B cell (primary cell): ENCODE data around the gene MTRF1. TPM values are rescaled to one million over a fixed set of nuclear protein-coding genes. Genes with fewer than 3 reads are reported as not detected.

ENCODE experiments used
- ATAC-seq: fragments of 200-7000 bp; cut with Tn5 transposase; one replicate; pipeline ENCODE4 v1.10.0; 2021; ENCODE audit warnings: low read depth, mild to moderate bottlenecking, moderate number of reproducible peaks, moderate library complexity
- CTCF ChIA-PET: fragments of 350-600 bp; sonication (Branson Sonifier 250); formaldehyde crosslinking; loops from one replicate; lab custom pipeline; 2021; ENCODE audit warnings: antibody characterized with exemption, inconsistent platforms; lab: Charles Lee
- POLR2A ChIA-PET: fragments of 350-600 bp; sonication (Branson Sonifier 250); formaldehyde crosslinking; loops from one replicate; lab custom pipeline; 2021; ENCODE audit warnings: antibody characterized with exemption; lab: Charles Lee
- DNase-seq: peaks from one replicate; pipeline ENCODE4 v3.0.0; 2013
- H2AFZ ChIP-seq: 2 replicates; pipeline ENCODE4 v1.6.1; 2012; ENCODE audit warnings: mild to moderate bottlenecking, low read depth, low read length; ENCODE audit not compliant: insufficient read depth, poor library complexity, severe bottlenecking
- H3K27ac ChIP-seq, 2 donors: 1 replicate in 1 of 2; 2 replicates in 1 of 2; pipeline ENCODE4 v1.5.1; 2012 to 2013; ENCODE audit warnings: low read length in 2 of 2, mild to moderate bottlenecking in 2 of 2, moderate library complexity in 1 of 2
- H3K27me3 ChIP-seq, 4 experiments: fragments of 200-600 bp in 1 of 4; sonication (generic) in 1 of 4; replicated peaks in 1 of 4; 1 replicate in 2 of 4; 2 replicates in 2 of 4; pipeline versions ENCODE4 v1.6.1 to v1.7.0; 2013 to 2016; ENCODE audit warnings: low read length in 3 of 4, mild to moderate bottlenecking in 2 of 4, mixed read lengths in 1 of 4, moderate library complexity in 1 of 4; ENCODE audit not compliant: insufficient read depth in 4 of 4, control insufficient read depth in 3 of 4; ENCODE audit errors: control extremely low read depth in 1 of 4
- H3K36me3 ChIP-seq, 2 experiments: replicated peaks in 1 of 2; 1 replicate in 1 of 2; 2 replicates in 1 of 2; pipeline versions ENCODE4 v1.6.1 to v1.7.1; 2013; ENCODE audit warnings: low read length in 1 of 2; ENCODE audit not compliant: insufficient read depth in 2 of 2, control insufficient read depth in 1 of 2; ENCODE audit errors: control extremely low read depth in 1 of 2, extremely low read depth in 1 of 2
- H3K4me1 ChIP-seq, 2 donors: fragments of 200-600 bp in 1 of 2; sonication (generic) in 1 of 2; 1 replicate in 1 of 2; 2 replicates in 1 of 2; pipeline versions ENCODE4 v1.5.1 to v1.6.1; 2013 to 2017; ENCODE audit warnings: low read length in 2 of 2; ENCODE audit not compliant: control insufficient read depth in 2 of 2, insufficient read depth in 2 of 2
- H3K4me2 ChIP-seq: replicated peaks from 2 replicates; pipeline ENCODE3; 2012; ENCODE audit warnings: mild to moderate bottlenecking, low read depth, low read length; ENCODE audit not compliant: poor library complexity, severe bottlenecking
- H3K4me3 ChIP-seq, 5 experiments: fragments of 200-600 bp in 1 of 5; sonication (generic) in 1 of 5; 1 replicate in 3 of 5; 2 replicates in 2 of 5; pipeline versions ENCODE4 v1.5.1 to v1.7.0; 2011 to 2016; ENCODE audit warnings: low read length in 4 of 5, mild to moderate bottlenecking in 4 of 5, low read depth in 2 of 5, control low read depth in 1 of 5, moderate library complexity in 1 of 5; ENCODE audit not compliant: insufficient read depth in 1 of 5; ENCODE audit errors: control extremely low read depth in 1 of 5, extremely low read depth in 1 of 5
- H3K79me2 ChIP-seq: fragments of 200-600 bp; sonication (generic); one replicate; pipeline ENCODE4 v1.6.0; 2016; ENCODE audit warnings: low read length; ENCODE audit not compliant: control insufficient read depth, insufficient read depth
- H3K9ac ChIP-seq: fragments of 200-600 bp; sonication (generic); 2 replicates; pipeline ENCODE4 v1.6.1; 2017; ENCODE audit warnings: mild to moderate bottlenecking, low read length, moderate library complexity
- H3K9me3 ChIP-seq, 3 donors: one replicate each; pipeline versions ENCODE4 v1.6.1 to v1.7.1; 2013; ENCODE audit warnings: low read length in 2 of 3; ENCODE audit not compliant: control insufficient read depth in 2 of 3, insufficient read depth in 1 of 3; ENCODE audit errors: control extremely low read depth in 1 of 3
- H4K20me1 ChIP-seq: 2 replicates; pipeline ENCODE4 v1.6.0; 2012; ENCODE audit warnings: mild to moderate bottlenecking, low read length; ENCODE audit not compliant: insufficient read depth, control insufficient read depth, poor library complexity, severe bottlenecking
- H3K27ac Mint-ChIP-seq: one replicate; pipeline ENCODE4 v1.8.0; 2021; ENCODE audit warnings: mixed read lengths
- H3K27me3 Mint-ChIP-seq: one replicate; pipeline ENCODE4 v1.8.0; 2021; ENCODE audit warnings: mixed read lengths
- H3K4me1 Mint-ChIP-seq: one replicate; pipeline ENCODE4 v1.8.0; 2021; ENCODE audit warnings: mixed read lengths
- H3K4me3 Mint-ChIP-seq: one replicate; pipeline ENCODE4 v1.8.0; 2021; ENCODE audit warnings: mixed read lengths
- H3K9me3 Mint-ChIP-seq: one replicate; pipeline ENCODE4 v1.8.0; 2022; ENCODE audit warnings: mixed read lengths; ENCODE audit not compliant: insufficient read depth
- EZH2 ChIP-seq: IDR thresholded peaks from 2 replicates; pipeline ENCODE4 v1.6.1; 2012; ENCODE audit warnings: borderline replicate concordance, low read depth, mild to moderate bottlenecking, moderate library complexity, low read length; ENCODE audit not compliant: insufficient read depth, poor library complexity, severe bottlenecking
- WGBS: methylation state at CpG from one replicate; pipeline ENCODE4 v1.1.5; 2013; ENCODE audit warnings: missing lambda C conversion rate; ENCODE audit not compliant: insufficient coverage; 5-methylcytosine and 5-hydroxymethylcytosine counted together
- intact Hi-C: fragments of 100-400 bp; cut with micrococcal nuclease; formaldehyde crosslinking; loops from one replicate; pipeline ENCODE4 v1.10.0; 2022
- polyA plus RNA-seq: library from polyadenylated mRNA; depleted of rRNA; stranded (reverse); fragments of >200 nt; gene quantifications from 2 replicates; pipeline ENCODE4 v1.2.3, GENCODE V29; 2012
- total RNA-seq, 2 donors: library from RNA; stranded (reverse); fragments of 120-200 nt in 1 of 2; gene quantifications; 1 replicate in 1 of 2; 2 replicates in 1 of 2; pipeline versions ENCODE4 v1.2.3 to v1.2.4, GENCODE V29; 2013 to 2022
- TF ChIP-seq, protein P1 (sequence below): fragments of 200-600 bp; IDR thresholded peaks from one replicate; pipeline ENCODE4 v1.8.0; 2022; ENCODE audit warnings: antibody characterized with exemption, mild to moderate bottlenecking

Gene MTRF1
- total and polyA plus RNA-seq, 2 donors (not counting 1 experiment from before 2014, with no cell fraction given): 24.4 to 36.0 TPM

- H3K9me3 ChIP-seq: peaks cover 0 to 17% (median 11%) of the 10 kb centered on the region in 3 donors
- POLR2A ChIA-PET: no interaction called here
- TF ChIP-seq, protein P1, sequence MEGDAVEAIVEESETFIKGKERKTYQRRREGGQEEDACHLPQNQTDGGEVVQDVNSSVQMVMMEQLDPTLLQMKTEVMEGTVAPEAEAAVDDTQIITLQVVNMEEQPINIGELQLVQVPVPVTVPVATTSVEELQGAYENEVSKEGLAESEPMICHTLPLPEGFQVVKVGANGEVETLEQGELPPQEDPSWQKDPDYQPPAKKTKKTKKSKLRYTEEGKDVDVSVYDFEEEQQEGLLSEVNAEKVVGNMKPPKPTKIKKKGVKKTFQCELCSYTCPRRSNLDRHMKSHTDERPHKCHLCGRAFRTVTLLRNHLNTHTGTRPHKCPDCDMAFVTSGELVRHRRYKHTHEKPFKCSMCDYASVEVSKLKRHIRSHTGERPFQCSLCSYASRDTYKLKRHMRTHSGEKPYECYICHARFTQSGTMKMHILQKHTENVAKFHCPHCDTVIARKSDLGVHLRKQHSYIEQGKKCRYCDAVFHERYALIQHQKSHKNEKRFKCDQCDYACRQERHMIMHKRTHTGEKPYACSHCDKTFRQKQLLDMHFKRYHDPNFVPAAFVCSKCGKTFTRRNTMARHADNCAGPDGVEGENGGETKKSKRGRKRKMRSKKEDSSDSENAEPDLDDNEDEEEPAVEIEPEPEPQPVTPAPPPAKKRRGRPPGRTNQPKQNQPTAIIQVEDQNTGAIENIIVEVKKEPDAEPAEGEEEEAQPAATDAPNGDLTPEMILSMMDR: no peak
- H2AFZ ChIP-seq: no peak overlapping the region
- H3K4me1 ChIP-seq: peaks cover 13 to 15% of the 10 kb centered on the region in 2 donors
- H3K36me3 ChIP-seq: no peaks in the 10 kb centered on the region
- peaks cover 22% of the 10 kb centered on the region for H3K4me1 Mint-ChIP-seq
- no peak overlapping the region for H3K9ac ChIP-seq
- no peak overlapping the region for H3K27ac Mint-ChIP-seq
- DNase-seq (no peak), ATAC-seq (no peak)
- peaks cover 5% of the 10 kb centered on the region for H3K9me3 Mint-ChIP-seq
- H4K20me1 ChIP-seq: no peaks in the 10 kb centered on the region
- H3K79me2 ChIP-seq: no peaks in the 10 kb centered on the region
- H3K4me3 Mint-ChIP-seq: no peak overlapping the region
- no peak overlapping the region for H3K4me3 ChIP-seq
- no peaks in the 10 kb centered on the region for H3K27me3 Mint-ChIP-seq
- H3K27me3 ChIP-seq: no peaks in the 10 kb centered on the region
- CTCF ChIA-PET: interaction anchor here (0.7 kb wide), 1 partner anchor 1633 kb away, joined by 3 read pairs; no protein-coding TSS in a partner anchor
- no peak overlapping the region for H3K4me2 ChIP-seq
- intact Hi-C loops: no loop called here
- H3K27ac ChIP-seq: no peak overlapping the region
Observed at GRCh38 chr13:41267106-41267505, 3.7 kb upstream of the MTRF1 start.

DNA sequence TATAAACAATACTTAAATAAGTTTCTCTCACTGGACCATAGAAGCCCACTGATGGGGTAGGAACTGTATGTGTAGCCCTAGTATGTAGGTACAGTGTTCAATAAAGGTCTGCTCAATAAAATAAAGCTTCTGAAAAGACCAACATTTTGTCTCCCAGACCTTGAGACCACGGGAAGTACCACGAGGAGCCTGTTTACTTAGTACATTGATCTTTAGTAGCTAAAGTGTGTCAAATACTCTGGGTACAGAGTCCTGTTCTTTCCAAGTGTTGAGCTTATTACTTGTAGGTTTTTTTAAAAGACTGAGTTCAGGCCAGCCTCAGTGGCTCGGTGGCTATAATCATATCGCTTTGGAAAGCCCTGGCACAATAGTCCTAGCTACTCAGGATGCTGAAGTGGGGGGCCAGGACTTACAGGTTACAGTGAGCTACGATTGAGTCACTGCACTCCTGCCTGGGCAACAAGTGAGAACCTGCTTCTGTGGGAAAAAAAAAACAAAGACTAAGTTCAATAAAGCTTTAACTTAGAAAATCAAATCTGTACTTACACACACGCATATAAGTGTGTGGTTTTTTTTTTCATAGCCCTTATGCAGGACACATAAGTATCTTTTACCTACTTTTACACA, 3.4 kb downstream of the MTRF1 start:
- Mint-ChIP-seq H3K9me3 (no peaks in the 10 kb centered on the region), H3K4me1 (peaks cover 29% of the 10 kb centered on the region), H3K4me3 (no peak overlapping the region), H3K27ac (no peak overlapping the region), H3K27me3 (no peaks in the 10 kb centered on the region)
- ChIA-PET POLR2A (no interaction called here), CTCF (no interaction called here)
- H4K20me1 ChIP-seq: no peaks in the 10 kb centered on the region
- TF ChIP-seq, protein P1: no peak
- TF ChIP-seq EZH2: no peak
- intact Hi-C loops: loop anchor here (5.0 kb wide), 1 partner anchor 338 kb away; no protein-coding TSS in a partner anchor
- WGBS: 100% methylated on average over 2 of the region's 6 CpGs
- peaks cover 6 to 7% of the 10 kb centered on the region in 2 donors for H3K4me1 ChIP-seq
- no peaks in the 10 kb centered on the region for H3K9me3 ChIP-seq
- H3K27me3 ChIP-seq: no peaks in the 10 kb centered on the region
- H3K9ac ChIP-seq: no peak overlapping the region
- no peak for ATAC-seq
- H3K4me2 ChIP-seq: no peak overlapping the region
- peaks cover 14% of the 10 kb centered on the region for H3K79me2 ChIP-seq
- no peak overlapping the region for H3K27ac ChIP-seq
- H2AFZ ChIP-seq: no peak overlapping the region
- H3K4me3 ChIP-seq: no peak overlapping the region
- H3K36me3 ChIP-seq: peaks cover 0 to 14% of the 10 kb centered on the region in 2 experiments
- no peak for DNase-seq
